ENCODE data around the gene CIDEA. TPM values are rescaled to one million over a fixed set of nuclear protein-coding genes. Genes with fewer than 3 reads are reported as not detected.

CIDEA gene
- total RNA-seq, 1 experiment from 2014 or later, result not detected

DNA sequence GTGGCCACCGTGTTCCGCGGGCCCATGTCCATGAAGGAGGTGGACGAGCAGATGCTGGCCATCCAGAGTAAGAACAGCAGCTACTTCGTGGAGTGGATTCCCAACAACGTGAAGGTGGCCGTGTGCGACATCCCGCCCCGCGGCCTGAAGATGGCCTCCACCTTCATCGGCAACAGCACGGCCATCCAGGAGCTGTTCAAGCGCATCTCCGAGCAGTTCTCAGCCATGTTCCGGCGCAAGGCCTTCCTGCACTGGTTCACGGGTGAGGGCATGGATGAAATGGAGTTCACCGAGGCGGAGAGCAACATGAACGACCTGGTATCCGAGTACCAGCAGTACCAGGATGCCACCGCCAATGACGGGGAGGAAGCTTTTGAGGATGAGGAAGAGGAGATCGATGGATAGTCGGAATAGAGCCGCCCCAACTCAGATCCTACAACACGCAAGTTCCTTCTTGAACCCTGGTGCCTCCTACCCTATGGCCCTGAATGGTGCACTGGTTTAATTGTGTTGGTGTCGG is 71.6 kb downstream of the CIDEA start:
- H3K56ac ChIP-seq (ENCODE audit: insufficient read length, low read depth, low read length), result no peak overlapping the region
- no CpG with 5 or more reads among the region's 29 CpGs for WGBS (ENCODE audit: extremely low coverage, insufficient read length, low lambda C conversion rate)
- H2AFZ ChIP-seq (ENCODE audit: low read length), result no peak overlapping the region
- H3K4me3 Mint-ChIP-seq, result no peak overlapping the region
- no peak overlapping the region for H3K4me2 ChIP-seq (ENCODE audit: insufficient read depth, insufficient read length, low read length)
- H2AK5ac ChIP-seq (ENCODE audit: insufficient read length, low read length), result no peak overlapping the region
- peaks cover 37 to 82% (median 62%) of the 10 kb centered on the region in 3 experiments; a peak in 6 of 7 replicates for H3K36me3 Mint-ChIP-seq (ENCODE audit: insufficient read depth in 1 of 3, low read depth in 3 of 3)
- H2BK20ac ChIP-seq (ENCODE audit: low read depth, low read length, poor library complexity, severe bottlenecking), result no peak overlapping the region
- H4K5ac ChIP-seq (ENCODE audit: insufficient read length, low read depth, low read length), result no peak overlapping the region
- no peaks in the 10 kb centered on the region for H4K20me1 ChIP-seq (ENCODE audit: control insufficient read depth, insufficient read depth, insufficient read length)
- no peaks in the 10 kb centered on the region for H3K23me2 ChIP-seq (ENCODE audit: insufficient read length, low read depth, low read length, poor library complexity, severe bottlenecking)
- no peak overlapping the region for H3K18ac ChIP-seq (ENCODE audit: insufficient read length, low read depth, low read length)
- H3K79me2 ChIP-seq (ENCODE audit: insufficient read depth, low read length), result peaks cover 2% of the 10 kb centered on the region; the same call in 1 of the 2 replicates
- H3K27me3 ChIP-seq (ENCODE audit: insufficient read depth, low read length), result no peaks in the 10 kb centered on the region
- H3K9me3 Mint-ChIP-seq, result no peaks in the 10 kb centered on the region; a peak in 1 of 5 replicates
- no peak overlapping the region for H3K27ac ChIP-seq (ENCODE audit: insufficient read length, low read depth, low read length)
- H3K27ac Mint-ChIP-seq, result no peak overlapping the region; a peak in 2 of 7 replicates
- DNase-seq, result no peak
- no peaks in the 10 kb centered on the region for H3K9me3 ChIP-seq (ENCODE audit: control insufficient read depth, low read depth, low read length)
- H2BK5ac ChIP-seq (ENCODE audit: insufficient read length, low read length), result no peak overlapping the region
- peaks cover 12 to 13% of the 10 kb centered on the region in 2 experiments; a peak in 3 of 4 replicates for H3K4me1 Mint-ChIP-seq
- no peak overlapping the region for H2BK15ac ChIP-seq (ENCODE audit: low read depth, low read length)
- H4K8ac ChIP-seq (replicated peaks; ENCODE audit: insufficient read length, low read depth, low read length), result no peak overlapping the region
- H4K91ac ChIP-seq (ENCODE audit: insufficient read length, low read depth, low read length), result no peak overlapping the region
- H3K4me1 ChIP-seq (ENCODE audit: insufficient read depth, low read length), result no peaks in the 10 kb centered on the region
- H3T11ph ChIP-seq (ENCODE audit: low read length), result no peak overlapping the region
- no peak overlapping the region for H3K14ac ChIP-seq (ENCODE audit: insufficient read depth, low read length)
- no peak overlapping the region for H3K23ac ChIP-seq (ENCODE audit: insufficient read length, low read depth, low read length)
- H3K27me3 Mint-ChIP-seq (ENCODE audit: low read depth), result no peaks in the 10 kb centered on the region
- no peak overlapping the region for H2BK12ac ChIP-seq (ENCODE audit: insufficient read length, low read depth, low read length)
- H3K9ac ChIP-seq (ENCODE audit: extremely low read depth, insufficient read length, low read length), result no peak overlapping the region
- H3K79me1 ChIP-seq (ENCODE audit: insufficient read depth, low read depth, low read length, poor library complexity, severe bottlenecking), result no peaks in the 10 kb centered on the region
- no peak overlapping the region for H3K4ac ChIP-seq (ENCODE audit: low read depth, low read length)
- no peak overlapping the region for H2BK120ac ChIP-seq (ENCODE audit: low read depth, low read length, poor library complexity, severe bottlenecking)
- TF ChIP-seq, protein P1, sequence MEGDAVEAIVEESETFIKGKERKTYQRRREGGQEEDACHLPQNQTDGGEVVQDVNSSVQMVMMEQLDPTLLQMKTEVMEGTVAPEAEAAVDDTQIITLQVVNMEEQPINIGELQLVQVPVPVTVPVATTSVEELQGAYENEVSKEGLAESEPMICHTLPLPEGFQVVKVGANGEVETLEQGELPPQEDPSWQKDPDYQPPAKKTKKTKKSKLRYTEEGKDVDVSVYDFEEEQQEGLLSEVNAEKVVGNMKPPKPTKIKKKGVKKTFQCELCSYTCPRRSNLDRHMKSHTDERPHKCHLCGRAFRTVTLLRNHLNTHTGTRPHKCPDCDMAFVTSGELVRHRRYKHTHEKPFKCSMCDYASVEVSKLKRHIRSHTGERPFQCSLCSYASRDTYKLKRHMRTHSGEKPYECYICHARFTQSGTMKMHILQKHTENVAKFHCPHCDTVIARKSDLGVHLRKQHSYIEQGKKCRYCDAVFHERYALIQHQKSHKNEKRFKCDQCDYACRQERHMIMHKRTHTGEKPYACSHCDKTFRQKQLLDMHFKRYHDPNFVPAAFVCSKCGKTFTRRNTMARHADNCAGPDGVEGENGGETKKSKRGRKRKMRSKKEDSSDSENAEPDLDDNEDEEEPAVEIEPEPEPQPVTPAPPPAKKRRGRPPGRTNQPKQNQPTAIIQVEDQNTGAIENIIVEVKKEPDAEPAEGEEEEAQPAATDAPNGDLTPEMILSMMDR (conservative IDR thresholded peaks at IDR 0.05), result no peak
